ENCODE measurements around the gene GRIN3B.

DNA sequence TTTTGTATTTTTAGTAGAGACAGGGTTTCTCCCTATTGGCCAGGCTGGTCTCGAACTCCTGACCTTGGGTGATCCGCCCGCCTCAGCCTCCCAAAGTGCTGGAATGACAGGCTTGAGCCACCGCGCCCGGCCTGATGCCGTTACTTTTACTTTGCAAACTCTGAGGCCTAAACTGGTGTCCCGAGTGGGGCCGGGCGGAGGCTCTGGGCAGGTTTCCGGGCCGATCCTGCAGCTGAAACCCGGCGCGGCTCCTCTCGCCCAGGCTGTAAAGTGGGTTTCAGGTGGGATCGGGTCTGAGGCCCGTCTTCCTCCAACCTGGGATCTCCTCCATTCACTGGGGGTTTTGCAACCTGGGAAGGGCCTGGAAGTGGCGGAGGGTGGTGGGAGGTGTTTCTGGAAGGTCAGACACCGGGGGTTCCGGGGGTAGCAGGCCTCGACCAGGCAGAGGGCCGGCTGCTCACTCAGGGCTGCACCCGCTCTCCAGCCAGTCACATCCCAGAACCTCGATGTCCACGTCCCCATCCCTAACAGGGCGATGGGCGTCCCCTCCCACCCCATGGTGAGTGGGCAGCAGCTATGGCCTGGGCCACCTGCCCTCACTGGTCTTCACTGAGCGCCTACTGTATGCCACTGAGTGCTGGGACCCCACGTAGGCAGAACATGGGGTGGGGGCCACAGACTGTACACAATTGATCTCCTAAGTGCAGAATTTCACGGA is 37.4 kb upstream of the GRIN3B start:
- TF ChIP-seq, protein P1, sequence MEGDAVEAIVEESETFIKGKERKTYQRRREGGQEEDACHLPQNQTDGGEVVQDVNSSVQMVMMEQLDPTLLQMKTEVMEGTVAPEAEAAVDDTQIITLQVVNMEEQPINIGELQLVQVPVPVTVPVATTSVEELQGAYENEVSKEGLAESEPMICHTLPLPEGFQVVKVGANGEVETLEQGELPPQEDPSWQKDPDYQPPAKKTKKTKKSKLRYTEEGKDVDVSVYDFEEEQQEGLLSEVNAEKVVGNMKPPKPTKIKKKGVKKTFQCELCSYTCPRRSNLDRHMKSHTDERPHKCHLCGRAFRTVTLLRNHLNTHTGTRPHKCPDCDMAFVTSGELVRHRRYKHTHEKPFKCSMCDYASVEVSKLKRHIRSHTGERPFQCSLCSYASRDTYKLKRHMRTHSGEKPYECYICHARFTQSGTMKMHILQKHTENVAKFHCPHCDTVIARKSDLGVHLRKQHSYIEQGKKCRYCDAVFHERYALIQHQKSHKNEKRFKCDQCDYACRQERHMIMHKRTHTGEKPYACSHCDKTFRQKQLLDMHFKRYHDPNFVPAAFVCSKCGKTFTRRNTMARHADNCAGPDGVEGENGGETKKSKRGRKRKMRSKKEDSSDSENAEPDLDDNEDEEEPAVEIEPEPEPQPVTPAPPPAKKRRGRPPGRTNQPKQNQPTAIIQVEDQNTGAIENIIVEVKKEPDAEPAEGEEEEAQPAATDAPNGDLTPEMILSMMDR (IDR thresholded peaks at IDR 0.05): no peak
- no peak for TF ChIP-seq EZH2 (IDR thresholded peaks at IDR 0.05; ENCODE audit: borderline replicate concordance, insufficient read depth, low read depth, low read length, poor library complexity, severe bottlenecking)

Data from B cell (primary cell).